ENCODE results near the gene MBLAC1. TPM values are rescaled to one million over a fixed set of nuclear protein-coding genes. Genes with fewer than 3 reads are reported as not detected.

The MBLAC1 gene
- total RNA-seq, 1 experiment from 2014 or later: 1.4 TPM

GRCh38 chr7:100090527-100091410 lies 36.0 kb upstream of the MBLAC1 start:
- Histone ChIP-seq H3K27me3 (no peaks in the 10 kb centered on the region), H3K9me3 (replicated peaks) (no peaks in the 10 kb centered on the region), H3K4me3 (no peak overlapping the region), H3K36me3 (peaks cover 48% of the 10 kb centered on the region), H3K4me1 (peaks cover 24% of the 10 kb centered on the region), H3K27ac (peak overlapping the region; percentile 76)
- peak; percentile 79 to 82 for DNase-seq

GRCh38 chr7:100091411-100092181 lies 35.2 kb upstream of the MBLAC1 start:
- Histone ChIP-seq H3K27me3 (no peaks in the 10 kb centered on the region), H3K27ac (peak overlapping the region; percentile 76), H3K9me3 (replicated peaks) (no peaks in the 10 kb centered on the region), H3K4me1 (peaks cover 24% of the 10 kb centered on the region), H3K36me3 (peaks cover 57% of the 10 kb centered on the region), H3K4me3 (no peak overlapping the region)
- peak; percentile 26 to 46 for DNase-seq

- Histone ChIP-seq H3K4me3 (no peak overlapping the region), H3K4me1 (peaks cover 24% of the 10 kb centered on the region), H3K27me3 (no peaks in the 10 kb centered on the region), H3K9me3 (replicated peaks) (no peaks in the 10 kb centered on the region), H3K27ac (no peak overlapping the region), H3K36me3 (peaks cover 71% of the 10 kb centered on the region)
- DNase-seq: no peak
These were observed 33.7 kb upstream of the MBLAC1 start for GRCh38 chr7:100093054-100093453.

GRCh38 chr7:100093498-100093897 lies 33.3 kb upstream of the MBLAC1 start:
- no peak for DNase-seq
- no peaks in the 10 kb centered on the region for H3K9me3 ChIP-seq (replicated peaks)
- peaks cover 24% of the 10 kb centered on the region for H3K4me1 ChIP-seq
- H3K27ac ChIP-seq: no peak overlapping the region
- H3K27me3 ChIP-seq: no peaks in the 10 kb centered on the region
- H3K36me3 ChIP-seq: peaks cover 76% of the 10 kb centered on the region
- no peak overlapping the region for H3K4me3 ChIP-seq

- DNase-seq: no peak
- Histone ChIP-seq H3K36me3 (peaks cover 81% of the 10 kb centered on the region), H3K27ac (no peak overlapping the region), H3K4me1 (peaks cover 24% of the 10 kb centered on the region), H3K27me3 (no peaks in the 10 kb centered on the region), H3K9me3 (replicated peaks) (no peaks in the 10 kb centered on the region), H3K4me3 (no peak overlapping the region)
These were observed 32.8 kb upstream of the MBLAC1 start for GRCh38 chr7:100093925-100094486.

- H3K4me3 ChIP-seq: no peak overlapping the region
- no peak overlapping the region for H3K27ac ChIP-seq
- H3K9me3 ChIP-seq (replicated peaks): no peaks in the 10 kb centered on the region
- peaks cover 19% of the 10 kb centered on the region for H3K4me1 ChIP-seq
- no peaks in the 10 kb centered on the region for H3K27me3 ChIP-seq
- no peak for DNase-seq
- peaks cover 94% of the 10 kb centered on the region for H3K36me3 ChIP-seq
These were observed 31.5 kb upstream of the MBLAC1 start for GRCh38 chr7:100095289-100095688.

GRCh38 chr7:100095704-100096103 lies 31.1 kb upstream of the MBLAC1 start:
- Histone ChIP-seq H3K4me3 (no peak overlapping the region), H3K36me3 (peaks cover 96% of the 10 kb centered on the region), H3K4me1 (peaks cover 15% of the 10 kb centered on the region), H3K9me3 (replicated peaks) (no peaks in the 10 kb centered on the region), H3K27ac (no peak overlapping the region), H3K27me3 (no peaks in the 10 kb centered on the region)
- DNase-seq: no peak

- Histone ChIP-seq H3K27me3 (no peaks in the 10 kb centered on the region), H3K4me1 (no peaks in the 10 kb centered on the region), H3K27ac (no peak overlapping the region), H3K9me3 (replicated peaks) (no peaks in the 10 kb centered on the region), H3K4me3 (no peak overlapping the region), H3K36me3 (peaks cover 66% of the 10 kb centered on the region)
- DNase-seq: no peak
These were observed 27.9 kb upstream of the MBLAC1 start for GRCh38 chr7:100098913-100099312.

- peaks cover 60% of the 10 kb centered on the region for H3K36me3 ChIP-seq
- no peaks in the 10 kb centered on the region for H3K27me3 ChIP-seq
- H3K27ac ChIP-seq: no peak overlapping the region
- H3K4me1 ChIP-seq: no peaks in the 10 kb centered on the region
- DNase-seq: no peak
- H3K9me3 ChIP-seq (replicated peaks): no peaks in the 10 kb centered on the region
- H3K4me3 ChIP-seq: peak overlapping the region; percentile 93
These were observed 27.3 kb upstream of the MBLAC1 start for GRCh38 chr7:100099452-100099851.

GRCh38 chr7:100100420-100101015 lies 26.2 kb upstream of the MBLAC1 start:
- H3K4me3 ChIP-seq: peak overlapping the region; percentile 93
- peak overlapping the region; percentile 98 for H3K27ac ChIP-seq
- peaks cover 50% of the 10 kb centered on the region for H3K36me3 ChIP-seq
- peak; percentile 93 to 94 for DNase-seq
- no peaks in the 10 kb centered on the region for H3K9me3 ChIP-seq (replicated peaks)
- no peaks in the 10 kb centered on the region for H3K27me3 ChIP-seq
- no peaks in the 10 kb centered on the region for H3K4me1 ChIP-seq

- no peaks in the 10 kb centered on the region for H3K27me3 ChIP-seq
- H3K4me1 ChIP-seq: no peaks in the 10 kb centered on the region
- H3K36me3 ChIP-seq: peaks cover 43% of the 10 kb centered on the region
- peak within 1 kb of the TSS; percentile 98 for H3K27ac ChIP-seq
- DNase-seq: peak; percentile 99
- H3K9me3 ChIP-seq (replicated peaks): no peaks in the 10 kb centered on the region
- peak within 1 kb of the TSS; percentile 93 for H3K4me3 ChIP-seq
These were observed 25.5 kb upstream of the MBLAC1 start, which contains the start of the genes AP4M1 and MCM7 for GRCh38 chr7:100101016-100101862. TSS of gene AP4M1 (plus strand) at chr7:100101643. CDS start at chr7:100101715, 72 bp downstream. TSS of gene MCM7 (minus strand) at chr7:100101397. CDS start at chr7:100101294, 103 bp downstream.

GRCh38 chr7:100102950-100103840 lies 23.6 kb upstream of the MBLAC1 start:
- peaks cover 32% of the 10 kb centered on the region for H3K36me3 ChIP-seq
- no peak overlapping the region for H3K27ac ChIP-seq
- no peak for DNase-seq
- no peaks in the 10 kb centered on the region for H3K27me3 ChIP-seq
- no peaks in the 10 kb centered on the region for H3K9me3 ChIP-seq (replicated peaks)
- H3K4me3 ChIP-seq: no peak overlapping the region
- H3K4me1 ChIP-seq: no peaks in the 10 kb centered on the region

- no peaks in the 10 kb centered on the region for H3K4me1 ChIP-seq
- H3K9me3 ChIP-seq (replicated peaks): no peaks in the 10 kb centered on the region
- no peak overlapping the region for H3K4me3 ChIP-seq
- no peak for DNase-seq
- H3K27me3 ChIP-seq: no peaks in the 10 kb centered on the region
- peaks cover 24% of the 10 kb centered on the region for H3K36me3 ChIP-seq
- no peak overlapping the region for H3K27ac ChIP-seq
These were observed 21.2 kb upstream of the MBLAC1 start for GRCh38 chr7:100105534-100105933.
